ENCODE data around the gene SLC27A5. TPM values are rescaled to one million over a fixed set of nuclear protein-coding genes. Genes with fewer than 3 reads are reported as not detected.

Gene SLC27A5
- total and polyA plus RNA-seq, 2 of the 13 experiments (the other 11 are each of a cell fraction or from before 2014, with no cell fraction given), result 30.3 to 40.2 TPM

- TF ChIP-seq GABPA (IDR thresholded peaks at IDR 0.05; ENCODE audit: low read depth, low read length), result no peak
- peak; percentile 53 for TF ChIP-seq GABPA (CRISPR knock-in tag; IDR thresholded peaks at IDR 0.05; ENCODE audit: low read depth)
- TF ChIP-seq PHB2 (IDR thresholded peaks at IDR 0.05; ENCODE audit: partially characterized antibody), result no peak
- TF ChIP-seq FOSL1 (CRISPR knock-in tag; IDR thresholded peaks at IDR 0.05; ENCODE audit: borderline replicate concordance), result no peak
- TF ChIP-seq ZNF343 (CRISPR knock-in tag; IDR thresholded peaks at IDR 0.05), result peak; percentile 78; the same call in 1 of the 2 replicates
- TF ChIP-seq DBP (CRISPR knock-in tag; IDR thresholded peaks at IDR 0.05; ENCODE audit: not compliant biosample characterization), result no peak
- peak; percentile 76 for TF ChIP-seq ZNF672 (CRISPR knock-in tag; IDR thresholded peaks at IDR 0.05)
- no peak for TF ChIP-seq ZNF33A (CRISPR knock-in tag; IDR thresholded peaks at IDR 0.05; ENCODE audit: borderline replicate concordance)
- peak; percentile 33; the same call in 1 of the 2 replicates for TF ChIP-seq ZNF788 (CRISPR knock-in tag; IDR thresholded peaks at IDR 0.05; ENCODE audit: borderline replicate concordance)
- TF ChIP-seq ARHGAP35 (CRISPR knock-in tag; IDR thresholded peaks at IDR 0.05; ENCODE audit: borderline replicate concordance), result no peak
- no peak for TF ChIP-seq ZNF12 (CRISPR knock-in tag; IDR thresholded peaks at IDR 0.05)
- TF ChIP-seq ZNF407 (CRISPR knock-in tag; IDR thresholded peaks at IDR 0.05; ENCODE audit: not compliant biosample characterization), result no peak
- no peak for TF ChIP-seq PAX8 (CRISPR knock-in tag; IDR thresholded peaks at IDR 0.05; ENCODE audit: borderline replicate concordance)
- TF ChIP-seq CBFB (CRISPR knock-in tag; IDR thresholded peaks at IDR 0.05), result 0 out of 2 replicates have a peak, but pooled peaks have one; percentile 73
- TF ChIP-seq ZNF605 (CRISPR knock-in tag; IDR thresholded peaks at IDR 0.05), result no peak
- TF ChIP-seq ZSCAN5A (CRISPR knock-in tag; IDR thresholded peaks at IDR 0.05; ENCODE audit: borderline replicate concordance), result 0 out of 2 replicates have a peak, but pooled peaks have one; percentile 29
- TF ChIP-seq CAMTA2 (CRISPR knock-in tag; IDR thresholded peaks at IDR 0.05; ENCODE audit: borderline replicate concordance), result no peak; the same call in 1 of the 2 replicates
- no peak for TF ChIP-seq ZNF101 (CRISPR knock-in tag; IDR thresholded peaks at IDR 0.05; ENCODE audit: borderline replicate concordance, low read depth)
- TF ChIP-seq ZNF841 (CRISPR knock-in tag; IDR thresholded peaks at IDR 0.05; ENCODE audit: borderline replicate concordance), result 0 out of 2 replicates have a peak, but pooled peaks have one; percentile 41
Measured at GRCh38 chr19:58543826-58544590, 32.2 kb upstream of the SLC27A5 start, which contains the start of gene TRIM28 (continued).

All from HepG2 (cell line).